HG03439 (cell line): ENCODE data around the gene NFATC1.
"Not testable (repeated sequence)": the region's sequence is repeated elsewhere in the genome, so short reads cannot be mapped to it uniquely, and the experiment has no call there.

Experiments
- ATAC-seq: cut with Tn5 transposase; IDR thresholded peaks from one replicate; pipeline ENCODE4 v1.9.1; 2021; ENCODE audit warnings: mild to moderate bottlenecking, moderate library complexity; ENCODE audit not compliant: unreplicated experiment

The NFATC1 gene

GRCh38 chr18:79470547-79470946, 74.8 kb downstream of the NFATC1 start:
- ATAC-seq = no peak

GRCh38 chr18:79471046-79471445, 75.3 kb downstream of the NFATC1 start:
- ATAC-seq = no peak

- ATAC-seq = no peak
These were observed 75.9 kb downstream of the NFATC1 start for GRCh38 chr18:79471597-79471996.

GRCh38 chr18:79472176-79472575, 76.4 kb downstream of the NFATC1 start:
- ATAC-seq = no peak

GRCh38 chr18:79472946-79473345, 77.2 kb downstream of the NFATC1 start:
- ATAC-seq = no peak

GRCh38 chr18:79476031-79476917, 80.5 kb downstream of the NFATC1 start:
- no peak for ATAC-seq

- ATAC-seq = no peak
These were observed 81.3 kb downstream of the NFATC1 start for GRCh38 chr18:79476918-79477571.

- ATAC-seq = no peak
These were observed 82.2 kb downstream of the NFATC1 start for GRCh38 chr18:79477711-79478483.

- no peak for ATAC-seq
These were observed 82.9 kb downstream of the NFATC1 start for GRCh38 chr18:79478484-79479115.

GRCh38 chr18:79479116-79479760, 83.5 kb downstream of the NFATC1 start:
- no peak for ATAC-seq

GRCh38 chr18:79479761-79480161, 84.0 kb downstream of the NFATC1 start:
- ATAC-seq = no peak

- ATAC-seq = no peak
These were observed 84.7 kb downstream of the NFATC1 start for GRCh38 chr18:79480171-79481045.

- ATAC-seq = no peak
These were observed 85.5 kb downstream of the NFATC1 start for GRCh38 chr18:79481046-79481790.

GRCh38 chr18:79483393-79483792, 87.7 kb downstream of the NFATC1 start:
- not testable (repeated sequence) for ATAC-seq

GRCh38 chr18:79483971-79484491, 88.3 kb downstream of the NFATC1 start:
- no peak for ATAC-seq

- ATAC-seq = no peak
These were observed 89.2 kb downstream of the NFATC1 start for GRCh38 chr18:79484661-79485621.

GRCh38 chr18:79485788-79486355, 90.1 kb downstream of the NFATC1 start:
- ATAC-seq = no peak
